ENCODE results near the gene MACO1.

DNA sequence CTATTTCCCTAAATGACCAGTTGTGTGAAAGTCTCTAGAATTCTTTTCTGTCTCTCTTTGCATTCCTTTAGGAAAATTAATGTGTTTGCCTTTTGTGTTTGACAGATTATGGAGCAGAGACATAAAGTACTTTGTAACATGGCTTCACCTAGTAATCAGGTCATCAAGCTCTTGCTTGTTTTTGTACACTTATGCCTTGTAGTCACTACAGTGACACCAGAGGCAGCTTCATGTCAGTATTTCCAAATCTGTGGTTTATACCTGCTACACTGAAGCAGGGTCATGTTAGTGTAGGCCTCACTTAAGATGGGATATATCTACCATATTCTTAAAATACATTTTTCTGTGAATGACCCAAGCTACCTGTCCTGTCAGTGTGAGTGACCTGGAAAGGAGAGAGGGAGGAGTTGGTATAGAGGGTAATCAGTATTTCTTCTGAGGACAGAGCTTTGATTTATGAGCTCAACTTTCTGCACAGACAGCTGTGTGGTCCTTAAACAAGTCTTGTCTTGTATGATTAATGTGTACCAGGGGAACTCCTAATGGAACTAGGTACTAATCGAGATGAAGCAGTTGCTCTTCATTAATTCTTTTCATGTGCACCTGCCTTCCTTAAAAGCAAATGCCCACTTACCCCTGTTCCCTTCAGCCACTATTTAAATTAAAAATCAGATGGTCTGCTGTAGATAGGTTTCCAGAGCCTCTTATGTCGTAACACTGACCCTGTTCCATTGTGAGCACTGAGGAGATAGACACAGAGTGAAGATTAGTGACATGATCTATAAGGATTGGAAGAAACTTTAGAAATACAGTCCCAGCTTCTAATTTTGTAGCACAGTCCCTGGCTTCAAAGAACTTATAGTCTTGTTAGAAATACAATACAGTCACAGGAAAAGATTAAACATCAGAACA is 45.7 kb downstream of the MACO1 start:
- TF ChIP-seq EP300 (IDR thresholded peaks at IDR 0.05) (no peak), POLR2AphosphoS5 (IDR thresholded peaks at IDR 0.05) (no peak)
- TF ChIP-seq, protein P1, sequence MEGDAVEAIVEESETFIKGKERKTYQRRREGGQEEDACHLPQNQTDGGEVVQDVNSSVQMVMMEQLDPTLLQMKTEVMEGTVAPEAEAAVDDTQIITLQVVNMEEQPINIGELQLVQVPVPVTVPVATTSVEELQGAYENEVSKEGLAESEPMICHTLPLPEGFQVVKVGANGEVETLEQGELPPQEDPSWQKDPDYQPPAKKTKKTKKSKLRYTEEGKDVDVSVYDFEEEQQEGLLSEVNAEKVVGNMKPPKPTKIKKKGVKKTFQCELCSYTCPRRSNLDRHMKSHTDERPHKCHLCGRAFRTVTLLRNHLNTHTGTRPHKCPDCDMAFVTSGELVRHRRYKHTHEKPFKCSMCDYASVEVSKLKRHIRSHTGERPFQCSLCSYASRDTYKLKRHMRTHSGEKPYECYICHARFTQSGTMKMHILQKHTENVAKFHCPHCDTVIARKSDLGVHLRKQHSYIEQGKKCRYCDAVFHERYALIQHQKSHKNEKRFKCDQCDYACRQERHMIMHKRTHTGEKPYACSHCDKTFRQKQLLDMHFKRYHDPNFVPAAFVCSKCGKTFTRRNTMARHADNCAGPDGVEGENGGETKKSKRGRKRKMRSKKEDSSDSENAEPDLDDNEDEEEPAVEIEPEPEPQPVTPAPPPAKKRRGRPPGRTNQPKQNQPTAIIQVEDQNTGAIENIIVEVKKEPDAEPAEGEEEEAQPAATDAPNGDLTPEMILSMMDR (IDR thresholded peaks at IDR 0.05): no peak
